A172 (cell line): ENCODE data around the gene ZBTB7B. TPM values are rescaled to one million over a fixed set of nuclear protein-coding genes. Genes with fewer than 3 reads are reported as not detected.

Experiments
- DNase-seq: peaks from one replicate; pipeline ENCODE4 v3.0.0-alpha.2; 2015; ENCODE audit warnings: low spot score
- total RNA-seq: library from RNA; depleted of rRNA; stranded (reverse); fragments of >200 nt; shearing (Covaris generic); gene quantifications from 2 replicates; pipeline ENCODE4 v1.2.3, GENCODE V29; 2014

The ZBTB7B gene
- total RNA-seq, 1 experiment from 2014 or later, result 29.5 TPM

DNA sequence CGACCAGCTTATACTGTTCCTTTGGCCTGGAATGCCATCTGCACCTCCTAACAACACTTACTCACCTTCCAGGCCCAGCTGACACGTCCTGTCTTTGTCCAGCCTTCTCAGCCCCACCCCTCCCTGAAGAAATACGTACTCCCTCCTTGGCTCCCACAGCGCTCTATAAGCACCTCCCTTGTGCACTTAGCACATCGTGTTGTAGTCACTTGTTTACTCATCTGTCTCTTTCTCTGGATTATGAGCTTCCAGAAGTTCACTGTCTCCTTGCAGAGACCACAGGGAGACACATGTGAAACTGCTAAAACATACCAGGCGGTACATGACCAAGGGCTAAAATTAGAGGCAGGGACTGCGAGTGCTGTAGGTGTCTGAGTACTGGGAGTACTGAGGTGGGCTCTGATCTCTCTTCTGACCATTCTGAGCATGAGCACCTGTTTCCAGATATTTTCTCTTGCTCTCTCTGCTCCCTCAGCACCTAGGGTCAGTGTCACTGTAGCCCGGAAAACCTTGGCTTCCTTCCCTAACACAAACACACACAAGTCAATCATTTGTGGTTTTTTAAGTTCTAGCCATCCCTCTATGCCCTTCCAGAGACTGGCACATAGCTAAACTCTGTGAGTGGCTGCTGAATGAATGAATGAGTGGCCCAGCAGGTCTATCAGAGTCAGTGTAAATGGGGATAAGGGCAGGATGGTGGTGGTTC, 36.2 kb downstream of the ZBTB7B start:
- DNase-seq, result peak; percentile 73

GRCh38 chr1:155039308-155039669, 36.7 kb downstream of the ZBTB7B start:
- no peak for DNase-seq

DNA sequence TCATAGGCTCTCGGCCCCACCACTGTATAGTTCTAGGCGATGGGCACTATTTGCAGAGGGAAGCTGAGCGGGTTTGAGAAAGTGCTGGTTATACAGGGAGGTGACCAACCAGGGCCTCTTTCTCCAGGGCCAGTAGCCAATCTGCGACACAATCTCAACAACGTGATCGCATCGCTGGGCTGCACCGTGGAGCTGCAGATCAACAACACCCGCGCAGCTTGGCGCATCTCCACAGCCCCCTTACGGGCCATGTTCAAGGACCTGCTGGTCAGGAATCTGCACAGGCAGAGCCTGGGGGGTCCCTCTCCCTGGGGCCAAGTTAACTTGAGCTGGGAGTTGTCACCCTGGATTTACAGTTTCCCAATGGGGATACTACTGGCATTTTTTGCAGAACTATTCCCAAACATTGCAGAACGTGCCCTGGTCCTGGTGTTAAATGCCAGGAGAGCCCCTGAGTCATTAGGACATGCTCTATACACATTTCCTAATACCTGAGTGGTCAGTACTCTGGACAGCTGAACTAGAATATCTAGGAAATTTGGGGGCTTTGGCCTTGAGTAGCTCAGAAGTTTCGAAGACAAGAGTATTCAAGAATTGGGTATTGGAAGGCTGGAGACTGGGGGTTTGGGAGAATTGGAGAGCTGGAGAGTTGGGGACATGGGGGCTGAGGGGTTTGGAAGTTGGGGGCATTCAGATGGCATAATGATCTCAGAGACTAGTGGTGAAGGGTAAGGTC, 37.9 kb downstream of the ZBTB7B start:
- no peak for DNase-seq

DNA sequence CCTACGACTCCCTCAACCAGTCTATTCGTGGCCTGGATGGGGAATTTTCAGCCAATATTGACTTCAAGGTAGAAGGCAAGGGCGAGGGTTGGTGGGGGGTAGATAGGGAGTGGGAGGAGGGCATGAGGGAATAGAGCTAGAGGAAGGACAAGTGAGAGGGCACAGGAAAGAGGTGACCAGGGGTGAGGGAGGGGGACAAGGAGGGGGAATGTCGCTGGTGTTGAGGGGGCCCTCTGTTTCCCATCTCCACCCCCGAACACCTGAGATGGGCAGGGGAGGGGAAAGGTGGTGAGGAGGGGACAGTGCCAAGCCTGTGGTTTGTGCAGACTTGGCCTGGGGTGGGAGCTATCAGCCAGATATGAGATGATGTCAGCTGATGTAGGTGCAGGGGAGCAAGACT, 40.2 kb downstream of the ZBTB7B start:
- no peak for DNase-seq

DNA sequence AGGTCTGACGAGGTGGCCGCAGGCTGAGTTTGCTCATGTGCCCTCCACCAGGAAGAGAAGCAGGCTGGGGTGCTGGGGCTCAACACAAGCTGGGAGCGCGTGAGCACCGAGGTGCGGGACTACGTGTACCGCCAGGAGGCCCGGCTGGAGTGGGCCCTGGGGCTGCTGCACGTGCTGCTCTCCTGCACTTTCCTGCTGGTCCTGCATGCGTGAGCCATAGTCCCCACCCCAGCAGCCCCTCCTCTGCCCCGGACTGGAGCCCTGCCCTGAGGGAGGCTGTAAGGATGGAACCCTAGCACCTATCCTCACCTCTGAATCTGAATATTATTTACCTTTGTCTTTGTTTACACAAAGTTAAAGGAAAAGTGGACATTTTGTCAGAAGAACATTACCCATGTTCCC, 40.7 kb downstream of the ZBTB7B start:
- DNase-seq, result no peak

GRCh38 chr1:155043793-155044192, 41.2 kb downstream of the ZBTB7B start:
- no peak for DNase-seq

- DNase-seq, result no peak
These were observed 41.8 kb downstream of the ZBTB7B start for GRCh38 chr1:155044365-155044764.

DNA sequence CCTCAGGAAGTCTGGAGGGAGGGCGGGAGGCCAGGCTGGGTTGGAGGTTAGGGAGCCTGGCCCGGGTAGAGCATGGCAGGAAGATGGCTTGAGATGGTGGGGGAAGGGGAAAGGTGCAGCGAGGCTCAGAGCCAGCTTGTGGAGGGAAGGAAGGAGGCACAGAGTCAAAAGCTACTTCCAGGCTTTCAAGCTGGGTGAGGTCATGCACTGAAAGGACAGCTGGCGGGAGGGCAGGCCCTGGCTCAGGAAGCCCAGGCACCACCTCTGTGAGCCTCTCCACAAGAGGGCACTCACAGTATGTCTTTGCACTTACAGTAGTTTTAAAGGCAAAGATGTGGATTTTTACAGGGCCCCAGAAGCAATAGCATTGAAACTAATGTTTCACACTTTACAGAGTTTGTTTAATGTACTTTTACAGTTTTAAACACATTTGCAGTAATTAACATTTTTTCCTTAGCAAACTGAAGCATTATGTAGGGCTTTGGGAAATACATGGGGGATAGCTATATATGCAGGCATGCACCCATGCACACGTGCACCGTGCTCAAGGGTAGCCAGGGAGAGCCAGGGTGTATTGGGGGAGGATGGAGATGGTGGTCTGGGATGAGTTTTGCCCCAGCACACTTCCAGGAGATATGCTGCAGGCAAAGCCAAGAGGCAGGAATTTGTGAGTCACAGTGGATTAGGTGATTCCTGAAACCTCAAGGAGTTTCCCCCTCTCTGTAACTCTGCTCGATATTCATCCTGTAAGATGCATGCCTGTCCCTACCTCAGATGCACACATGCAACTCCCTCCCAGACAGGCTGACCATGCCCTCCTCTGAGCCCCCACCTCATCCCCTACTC, 42.4 kb downstream of the ZBTB7B start:
- peak; percentile 90 for DNase-seq

DNA sequence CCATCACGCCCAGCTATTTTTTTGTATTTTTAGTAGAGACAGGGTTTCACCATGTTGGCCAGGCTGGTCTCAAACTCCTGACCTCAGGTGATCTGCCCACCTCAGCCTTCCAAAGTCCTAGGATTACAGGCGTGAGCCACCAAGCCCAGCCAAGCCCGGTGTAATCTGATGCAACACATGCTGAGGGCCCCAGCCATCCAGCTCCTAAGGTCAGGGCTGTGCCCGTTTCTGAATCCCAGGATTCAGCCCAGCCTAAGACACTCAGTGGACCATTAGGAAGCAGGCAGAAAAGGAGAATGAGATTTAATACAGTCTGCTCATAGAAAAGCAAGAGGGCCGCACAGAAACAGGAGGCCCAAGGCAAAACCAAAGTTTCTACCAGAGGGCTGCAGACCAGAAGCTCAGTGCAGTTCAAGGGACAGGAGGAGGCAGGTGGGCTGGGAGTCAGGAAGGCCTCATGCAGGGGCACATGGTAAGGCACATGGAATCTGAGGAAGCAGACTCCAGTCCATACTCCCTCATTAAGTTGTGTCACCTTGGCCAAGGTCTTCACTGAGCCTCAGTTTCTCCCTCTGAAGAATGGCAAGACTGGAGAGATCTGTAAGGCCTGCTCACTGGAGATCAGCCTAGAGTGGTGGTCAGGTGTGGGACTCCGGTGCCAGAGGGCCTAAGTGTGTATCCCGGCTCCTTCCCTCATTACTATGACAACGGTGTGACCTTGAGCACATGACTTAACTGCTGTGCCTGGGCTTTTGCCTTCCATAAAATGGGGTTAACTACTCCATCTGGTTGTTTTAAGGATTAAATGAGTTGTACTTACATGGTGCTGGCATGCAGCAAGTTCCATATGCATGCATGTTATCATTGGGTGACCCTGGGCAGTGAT, 46.1 kb downstream of the ZBTB7B start:
- DNase-seq, result no peak

DNA sequence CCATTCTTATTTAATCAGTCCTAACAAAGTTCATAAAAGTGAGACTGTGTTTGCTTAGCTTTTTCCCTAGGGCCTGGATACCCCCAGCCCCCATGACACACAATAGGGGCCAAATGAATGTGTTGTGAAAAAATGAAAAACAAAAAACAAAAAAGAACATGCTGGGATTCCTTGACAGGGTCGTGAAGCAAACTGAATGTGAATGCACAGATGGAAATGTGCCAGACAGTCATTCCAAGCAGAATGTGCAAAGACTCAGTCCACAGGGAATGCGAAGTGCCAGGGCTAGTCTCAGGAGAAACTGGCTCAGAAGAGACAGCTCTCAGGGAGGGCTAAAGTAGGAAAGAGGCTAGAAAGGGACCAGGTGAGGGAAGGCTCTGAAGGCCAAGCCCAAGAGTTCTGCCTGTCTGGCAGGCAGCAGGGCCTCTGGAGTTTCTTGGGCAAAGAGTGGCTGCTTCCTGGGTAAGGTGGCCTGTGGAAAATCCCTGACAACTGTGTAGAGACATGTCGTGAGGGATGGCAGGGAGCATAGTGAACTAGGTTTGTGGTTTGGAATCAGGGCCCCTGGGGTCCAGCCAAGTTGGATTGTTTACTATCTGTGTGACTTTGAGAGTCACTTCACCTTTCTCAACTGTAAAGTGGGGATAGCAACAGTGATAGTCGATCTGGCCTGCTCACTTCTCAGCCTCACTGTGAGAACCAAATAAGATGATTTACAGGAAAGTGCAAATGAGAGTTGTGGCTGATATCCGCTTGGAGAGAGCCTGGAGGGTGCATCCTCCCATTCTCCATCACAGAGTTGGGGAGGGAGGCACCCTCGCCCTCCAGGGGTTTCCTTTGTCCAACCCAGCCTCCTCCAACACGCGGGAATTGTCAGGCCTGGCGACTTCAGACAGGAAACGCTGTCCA, 47.3 kb downstream of the ZBTB7B start:
- DNase-seq, result peak; percentile 64

DNA sequence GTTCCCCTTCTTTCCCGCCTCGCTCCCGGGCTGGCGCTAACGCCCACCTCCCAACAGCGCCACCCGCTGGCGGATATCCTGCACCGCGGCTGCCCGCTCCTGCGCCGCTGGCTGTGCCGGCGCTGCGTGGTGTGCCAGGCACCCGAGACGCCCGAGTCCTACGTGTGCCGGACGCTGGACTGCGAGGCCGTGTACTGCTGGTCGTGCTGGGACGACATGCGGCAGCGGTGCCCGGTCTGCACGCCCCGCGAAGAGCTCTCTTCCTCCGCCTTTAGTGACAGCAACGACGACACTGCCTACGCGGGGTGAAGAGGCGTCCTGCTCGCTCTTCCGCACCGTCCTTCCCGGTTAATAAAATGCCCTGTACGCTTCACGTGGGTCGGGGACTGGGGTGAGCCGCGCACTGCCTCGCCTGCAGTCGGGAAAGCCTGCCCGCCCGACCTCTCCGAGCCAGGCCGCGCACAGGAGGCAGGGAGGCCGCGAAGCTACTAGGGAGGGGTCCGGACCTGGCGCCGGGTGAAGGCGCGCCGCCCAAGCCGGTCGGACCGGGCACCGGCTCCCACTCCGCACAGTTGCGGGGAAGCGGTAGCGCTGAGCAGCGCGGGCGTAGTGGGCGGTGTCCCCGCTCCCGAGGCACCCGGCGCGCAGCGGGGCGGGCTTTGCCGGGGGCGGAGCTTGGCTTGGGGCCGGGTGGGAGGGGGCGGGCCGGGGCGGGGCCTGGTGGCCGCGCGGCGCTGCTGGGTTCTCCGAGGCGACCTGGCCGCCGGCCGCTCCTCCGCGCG, 48.1 kb downstream of the ZBTB7B start, which contains the start of gene ADAM15:
Gene ADAM15 (plus strand): TSS at position 757 of the 782 bp plus-strand sequence. CDS start 71 bp downstream, outside the sequence.
- peak; percentile 85 for DNase-seq

DNA sequence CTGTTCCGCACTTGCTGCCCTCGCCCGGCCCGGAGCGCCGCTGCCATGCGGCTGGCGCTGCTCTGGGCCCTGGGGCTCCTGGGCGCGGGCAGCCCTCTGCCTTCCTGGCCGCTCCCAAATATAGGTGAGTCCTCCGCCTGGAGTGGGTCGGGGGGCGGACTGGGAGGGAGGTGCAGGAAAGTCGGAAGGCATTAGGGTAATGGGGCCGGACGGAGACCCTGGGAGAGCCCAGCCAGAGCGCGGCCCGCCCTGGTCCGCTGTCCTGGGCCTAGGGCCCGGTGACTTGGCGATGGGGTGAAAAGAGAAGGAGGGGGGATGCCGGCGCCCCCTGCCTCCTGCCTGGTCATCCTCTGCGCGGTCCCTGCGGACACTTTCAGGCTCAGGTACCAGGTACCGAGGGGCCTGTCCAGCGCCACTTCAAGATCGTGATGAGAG, 48.8 kb downstream of the ZBTB7B start:
- no peak for DNase-seq

GRCh38 chr1:155051777-155052398, 49.3 kb downstream of the ZBTB7B start:
- DNase-seq, result peak; percentile 67

DNA sequence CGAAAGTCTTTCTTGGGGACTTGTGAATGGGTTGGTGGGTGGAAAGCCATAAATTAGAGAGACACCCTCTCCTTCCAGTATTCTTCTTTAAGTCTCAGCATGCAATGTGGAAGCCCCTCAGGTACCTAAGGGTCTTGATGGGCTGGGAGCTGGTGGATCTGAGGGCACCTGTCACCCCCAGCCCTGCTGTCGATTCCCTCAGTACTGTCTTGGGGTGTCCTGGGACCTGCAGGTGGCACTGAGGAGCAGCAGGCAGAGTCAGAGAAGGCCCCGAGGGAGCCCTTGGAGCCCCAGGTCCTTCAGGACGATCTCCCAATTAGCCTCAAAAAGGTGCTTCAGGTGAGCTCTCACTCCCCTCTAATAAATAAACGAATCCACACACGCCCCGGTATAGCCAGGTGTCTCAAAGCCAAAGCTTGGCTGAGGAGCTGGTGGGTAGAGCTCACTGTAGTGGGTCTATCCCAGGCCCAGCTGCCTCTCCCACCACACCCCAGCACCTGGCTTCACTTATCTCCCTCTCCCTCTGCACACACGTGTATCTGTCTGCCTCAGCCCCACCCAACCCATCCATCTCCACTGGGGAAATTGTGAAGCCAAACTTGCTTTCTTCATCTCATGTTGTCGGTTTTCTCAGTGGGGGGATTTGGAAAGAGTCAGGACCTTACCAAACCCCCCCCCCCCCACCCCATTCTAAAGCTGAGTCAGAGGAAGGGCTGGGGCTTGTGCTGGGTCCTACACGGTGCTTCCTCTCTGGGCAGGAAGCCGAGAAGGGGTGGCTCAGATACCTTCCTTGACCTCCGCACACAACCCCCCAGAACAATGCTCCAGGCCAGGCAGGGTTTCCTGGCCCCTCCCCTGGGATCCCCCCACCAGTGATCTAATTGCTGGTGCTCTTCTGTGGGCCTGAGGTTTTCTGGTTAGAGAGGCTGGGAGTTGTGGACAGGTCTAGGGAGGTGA, 50.1 kb downstream of the ZBTB7B start:
- peak; percentile 50 for DNase-seq

DNA sequence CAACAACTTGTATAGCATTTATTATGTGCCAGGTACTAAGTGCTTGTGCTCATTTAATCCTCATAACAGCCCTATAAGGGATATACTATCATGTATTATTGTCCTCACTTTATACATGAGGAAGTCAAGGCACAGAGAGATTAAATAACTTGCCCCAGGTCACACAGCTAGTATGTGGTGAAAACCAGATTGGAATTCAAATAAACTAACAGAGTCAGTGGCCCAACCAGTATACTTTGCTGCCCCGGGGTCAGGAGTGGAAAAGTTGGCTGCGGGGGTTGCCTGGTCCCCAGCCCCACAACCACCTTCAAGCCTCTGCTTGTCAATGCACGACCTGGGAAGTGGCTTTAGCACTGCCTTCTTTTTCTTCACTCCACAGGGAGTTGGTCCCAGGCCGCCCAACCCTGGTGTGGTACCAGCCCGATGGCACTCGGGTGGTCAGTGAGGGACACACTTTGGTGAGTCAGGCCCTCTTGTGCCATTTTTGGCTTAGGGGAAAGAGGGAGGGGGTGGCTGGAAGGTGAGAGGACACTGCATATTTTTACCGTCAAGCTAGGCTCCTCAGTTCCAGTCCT, 51.0 kb downstream of the ZBTB7B start:
- no peak for DNase-seq

DNA sequence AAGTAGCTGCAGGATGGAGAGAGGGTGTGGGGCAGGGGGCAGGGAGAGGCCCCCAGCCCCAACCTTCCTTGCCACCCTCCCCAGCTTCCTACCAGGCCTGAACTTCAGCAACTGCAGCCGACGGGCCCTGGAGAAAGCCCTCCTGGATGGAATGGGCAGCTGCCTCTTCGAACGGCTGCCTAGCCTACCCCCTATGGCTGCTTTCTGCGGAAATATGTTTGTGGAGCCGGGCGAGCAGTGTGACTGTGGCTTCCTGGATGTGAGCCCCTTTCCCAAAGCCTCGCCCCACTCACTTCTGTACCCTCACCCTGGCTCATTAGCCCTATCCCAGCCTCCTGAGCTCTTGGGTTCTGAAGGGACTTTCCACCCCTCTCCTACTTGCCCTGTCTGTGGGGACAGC, 54.5 kb downstream of the ZBTB7B start:
- DNase-seq, result no peak

DNA sequence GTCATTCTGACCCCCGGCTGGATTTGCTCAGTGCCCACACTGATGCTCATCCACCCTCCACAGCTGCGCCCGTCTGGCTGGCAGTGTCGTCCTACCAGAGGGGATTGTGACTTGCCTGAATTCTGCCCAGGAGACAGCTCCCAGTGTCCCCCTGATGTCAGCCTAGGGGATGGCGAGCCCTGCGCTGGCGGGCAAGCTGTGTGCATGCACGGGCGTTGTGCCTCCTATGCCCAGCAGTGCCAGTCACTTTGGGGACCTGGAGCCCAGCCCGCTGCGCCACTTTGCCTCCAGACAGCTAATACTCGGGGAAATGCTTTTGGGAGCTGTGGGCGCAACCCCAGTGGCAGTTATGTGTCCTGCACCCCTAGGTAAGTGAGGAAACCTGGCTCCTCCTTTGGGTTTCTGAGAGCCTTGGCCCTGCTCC, 55.2 kb downstream of the ZBTB7B start:
- no peak for DNase-seq
